CD4-positive, alpha-beta T cell treated with Interleukin-4 for 1 hour (primary cell): ENCODE results near the gene AGPAT1.
"Not testable (repeated sequence)": the region's sequence is repeated elsewhere in the genome, so short reads cannot be mapped to it uniquely, and the experiment has no call there.

ENCODE experiments used
- DNase-seq, 2 donors: peaks; one replicate each; pipeline ENCODE4 v3.0.0-alpha.2; 2020 to 2022

Gene AGPAT1, protein sequence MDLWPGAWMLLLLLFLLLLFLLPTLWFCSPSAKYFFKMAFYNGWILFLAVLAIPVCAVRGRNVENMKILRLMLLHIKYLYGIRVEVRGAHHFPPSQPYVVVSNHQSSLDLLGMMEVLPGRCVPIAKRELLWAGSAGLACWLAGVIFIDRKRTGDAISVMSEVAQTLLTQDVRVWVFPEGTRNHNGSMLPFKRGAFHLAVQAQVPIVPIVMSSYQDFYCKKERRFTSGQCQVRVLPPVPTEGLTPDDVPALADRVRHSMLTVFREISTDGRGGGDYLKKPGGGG

DNA sequence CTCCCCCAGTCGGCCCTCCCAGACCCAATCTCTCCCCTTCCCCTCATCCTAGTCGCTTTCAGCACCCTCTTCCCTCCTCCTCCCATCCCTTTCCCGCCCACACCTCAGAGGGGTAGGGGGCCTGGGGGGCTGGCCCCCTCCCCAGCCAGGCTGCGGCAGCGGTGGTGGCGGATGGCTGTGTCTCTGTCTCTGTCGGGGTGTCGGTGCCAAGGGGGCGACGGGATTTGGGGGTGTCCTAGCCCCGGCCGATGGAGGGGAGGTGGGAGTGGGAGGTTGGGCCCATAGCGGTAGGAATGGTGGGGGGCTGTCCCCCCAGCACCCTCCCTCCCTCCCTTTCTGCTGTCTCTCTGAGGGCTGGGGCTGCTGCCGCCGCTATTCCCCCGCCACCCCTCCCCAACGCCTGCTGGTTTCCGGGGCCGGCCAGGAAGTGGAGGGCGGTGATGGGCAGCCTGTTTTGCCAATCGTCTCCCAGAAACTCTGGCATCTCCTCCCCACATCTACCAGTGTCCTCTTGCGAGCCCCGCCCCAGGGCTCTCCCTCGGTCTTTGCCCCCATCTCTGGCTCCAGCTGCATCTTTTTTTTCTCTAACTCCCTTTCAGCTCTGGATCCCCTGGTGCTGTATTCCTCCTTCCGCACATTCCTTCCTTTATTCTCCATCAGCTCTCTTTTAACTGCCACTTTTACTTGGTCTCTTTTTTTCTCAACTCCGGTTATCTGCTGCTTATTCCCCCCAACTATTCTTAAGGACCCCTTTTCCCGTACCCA, at the start of gene AGPAT1:
AGPAT1 (minus strand) TSS at position 374 of the 765 bp plus-strand sequence. CDS start 4,588 bp downstream, outside the sequence.
- peak; percentile 96 to 97 for DNase-seq

DNA sequence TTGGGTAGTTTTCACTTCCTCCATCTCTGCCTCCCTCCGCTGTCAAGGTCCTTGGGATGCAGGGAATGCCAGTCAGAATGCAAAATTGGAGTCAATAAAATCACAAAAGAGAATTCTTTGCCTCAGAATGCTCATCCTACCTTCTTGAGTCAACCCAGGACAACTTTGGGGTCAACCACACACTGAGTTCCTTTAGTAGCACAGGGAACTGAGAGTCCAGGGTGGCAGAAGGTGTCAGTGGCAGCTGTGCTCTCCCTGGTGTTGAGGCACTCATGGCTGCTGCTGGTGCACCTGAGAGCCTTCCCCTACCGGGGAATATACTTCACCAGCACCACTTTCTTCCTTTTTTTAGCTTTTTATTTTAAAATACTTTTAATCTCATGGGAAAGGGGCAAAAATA, 48.8 kb upstream of the AGPAT1 start:
- no peak for DNase-seq

DNA sequence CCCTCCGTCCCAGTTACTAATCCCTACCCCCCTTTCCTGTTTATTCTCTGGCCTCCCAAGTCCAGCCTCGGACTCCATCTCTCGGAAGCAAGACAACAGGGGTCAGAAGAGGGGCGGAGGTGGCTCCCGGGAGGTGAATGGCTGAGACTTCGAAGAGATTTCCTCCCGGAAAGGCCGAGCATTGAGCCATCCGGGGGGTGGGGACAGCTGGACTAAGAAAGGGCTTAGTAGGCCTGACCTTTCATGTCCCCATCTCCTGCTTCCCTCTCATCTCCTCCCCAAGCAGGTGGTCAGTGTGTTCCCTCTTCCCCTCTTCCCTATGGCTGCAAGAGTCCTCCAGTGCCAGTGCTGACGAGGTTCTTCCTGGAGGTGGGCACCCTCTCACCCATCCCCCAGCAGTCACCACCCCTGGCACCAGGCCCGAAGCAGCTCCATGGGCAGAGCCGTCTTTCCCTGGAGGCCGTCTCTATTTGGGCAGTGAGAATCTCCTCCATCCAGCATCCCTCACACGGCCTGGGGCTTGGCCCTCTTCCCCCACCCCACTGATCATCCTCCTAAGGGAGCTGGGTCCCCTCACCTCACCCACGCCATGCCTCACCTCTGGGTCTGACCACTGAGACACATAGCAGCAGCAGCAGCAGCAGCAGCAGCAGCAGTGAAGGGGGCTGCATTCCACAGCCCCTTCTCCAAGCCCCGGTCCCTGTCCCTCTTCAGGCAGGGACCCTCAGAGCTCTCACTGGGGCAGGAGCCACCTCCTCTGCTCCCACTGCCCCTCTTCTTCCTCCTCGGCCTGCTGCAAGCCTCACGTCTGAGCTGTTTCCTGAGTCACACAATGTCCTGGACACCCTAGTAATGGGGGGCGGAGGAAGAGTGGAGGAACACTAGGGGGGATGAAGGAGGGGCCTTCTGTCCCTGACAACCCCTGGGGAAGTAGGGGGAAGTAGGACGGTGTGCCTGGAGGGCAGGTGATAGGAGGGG, 47.7 kb upstream of the AGPAT1 start, which contains the start of gene NOTCH4:
NOTCH4 (minus strand) TSS at position 810 of the 978 bp plus-strand sequence; CDS start at position 671, 139 bp downstream.
- DNase-seq, result no peak

DNA sequence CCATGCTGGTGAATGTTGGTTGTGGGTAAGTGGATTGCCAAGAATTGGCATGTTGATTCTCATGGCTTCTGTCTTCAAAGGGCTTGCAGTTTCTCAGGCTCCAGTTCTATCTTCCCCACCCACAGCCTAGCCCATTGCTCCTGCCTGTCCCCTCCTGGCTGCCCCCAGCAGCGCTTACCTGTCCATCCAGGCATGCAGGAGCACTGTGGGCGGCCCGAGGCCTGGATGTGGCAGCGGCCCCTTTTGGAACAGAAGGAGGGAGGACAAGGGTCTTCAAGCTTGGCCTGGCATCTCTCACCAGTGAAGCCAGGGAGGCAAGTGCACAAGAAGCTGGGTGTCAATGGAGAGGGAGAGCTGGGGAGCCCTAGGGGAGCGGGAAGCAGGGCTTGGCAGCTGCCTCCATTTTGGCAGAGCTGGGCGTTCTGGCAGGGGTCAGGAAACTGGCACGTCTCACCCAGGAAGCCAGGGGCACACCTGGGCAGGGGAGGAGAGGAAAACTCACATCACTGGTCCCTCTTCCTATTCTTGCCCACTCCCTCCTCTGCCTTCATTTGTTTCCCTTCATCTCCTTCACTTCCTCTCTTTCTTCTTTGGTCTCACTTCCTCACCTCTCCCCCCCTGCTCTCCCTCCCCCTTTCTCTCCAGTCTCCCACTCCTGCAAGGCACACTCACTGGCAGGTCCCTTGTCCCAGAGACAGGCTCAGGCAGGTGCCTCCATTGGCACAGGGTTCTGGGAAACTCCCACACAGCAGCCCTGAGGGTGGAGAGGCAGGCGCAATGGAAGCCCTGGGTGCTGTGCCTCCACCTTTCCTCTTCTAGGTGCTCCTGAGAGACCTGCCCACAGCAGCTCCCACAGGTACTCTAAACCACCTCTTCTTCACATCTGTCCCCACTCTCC, 46.7 kb upstream of the AGPAT1 start:
- no peak for DNase-seq

DNA sequence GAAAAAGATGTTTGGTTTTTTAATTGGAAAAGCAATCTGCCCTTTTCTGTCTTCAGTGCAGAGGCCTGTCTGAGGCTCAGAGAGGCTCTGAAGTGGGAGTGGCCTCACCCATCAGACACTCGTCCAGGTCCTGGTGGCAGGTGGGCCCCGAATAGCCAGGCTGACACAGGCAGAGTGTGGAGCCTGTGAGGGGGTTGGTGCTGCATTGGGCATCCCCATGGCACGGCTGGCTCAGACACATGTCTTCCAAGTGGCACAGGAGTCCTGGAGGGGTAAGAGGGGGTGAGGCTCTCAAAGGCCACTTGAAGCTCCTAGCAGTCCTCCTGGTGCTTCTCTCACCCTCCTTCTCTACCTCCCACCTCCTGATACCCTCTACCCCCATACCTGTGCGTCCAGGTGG, 44.1 kb upstream of the AGPAT1 start:
- no peak for DNase-seq

DNA sequence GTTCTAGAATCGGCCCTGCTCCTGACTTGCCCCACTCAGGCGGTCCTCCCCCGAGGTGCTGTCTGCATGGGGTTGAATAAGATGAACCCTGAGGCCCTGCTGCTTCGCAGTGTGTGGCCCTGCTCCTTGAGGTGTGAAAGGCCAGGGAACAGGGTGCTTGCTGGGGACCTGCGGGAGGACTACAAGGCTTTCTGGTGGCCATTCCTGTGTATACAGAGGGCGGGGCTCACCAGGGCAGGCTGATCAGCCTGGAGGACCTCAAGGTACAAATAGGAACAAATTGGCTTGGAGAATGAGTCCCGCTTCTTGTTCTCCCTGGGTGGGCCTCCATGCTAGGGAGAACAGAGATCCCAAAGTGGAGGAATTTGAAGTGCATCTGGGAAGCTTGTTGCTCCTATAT, 42.3 kb upstream of the AGPAT1 start:
- DNase-seq, result no peak

DNA sequence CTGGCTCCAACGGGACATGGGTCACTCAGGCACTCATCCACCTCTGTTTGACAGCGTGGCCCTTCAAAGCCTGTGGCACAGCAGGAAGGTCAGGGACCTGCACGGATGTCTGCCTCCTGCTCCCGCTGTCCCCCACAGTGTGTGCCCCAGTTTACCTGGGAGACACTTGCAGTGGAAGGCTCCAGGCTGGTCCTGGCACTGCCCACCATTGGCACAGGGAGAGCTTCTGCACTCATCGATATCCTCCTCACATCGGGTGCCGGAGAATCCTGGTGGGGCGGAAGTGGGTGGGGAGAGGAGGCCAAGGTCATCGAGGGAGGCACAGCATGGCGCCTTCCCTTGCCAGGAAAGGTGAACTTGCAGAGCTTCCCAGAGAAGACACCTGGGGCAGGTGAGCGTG, 41.1 kb upstream of the AGPAT1 start:
- DNase-seq, result no peak

DNA sequence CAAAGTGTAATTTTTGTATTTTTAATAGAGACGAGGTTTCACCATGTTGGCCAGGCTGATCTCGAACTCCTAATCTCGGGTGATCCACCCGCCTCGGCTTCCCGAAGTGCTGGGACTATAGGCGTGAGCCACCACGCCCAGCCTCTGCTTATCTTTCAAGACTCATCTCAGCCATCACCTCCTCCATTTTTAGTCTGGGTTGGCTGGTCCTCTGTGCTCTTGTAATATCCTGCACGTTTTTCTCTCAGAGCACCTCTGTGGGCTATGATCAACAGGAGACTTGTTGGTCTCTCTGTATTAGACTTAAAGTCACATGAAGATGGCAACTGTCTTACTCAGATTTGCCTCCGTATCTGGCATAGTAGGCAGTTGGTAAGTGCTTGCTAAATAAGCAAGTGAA, 40.4 kb upstream of the AGPAT1 start:
- DNase-seq, result no peak

DNA sequence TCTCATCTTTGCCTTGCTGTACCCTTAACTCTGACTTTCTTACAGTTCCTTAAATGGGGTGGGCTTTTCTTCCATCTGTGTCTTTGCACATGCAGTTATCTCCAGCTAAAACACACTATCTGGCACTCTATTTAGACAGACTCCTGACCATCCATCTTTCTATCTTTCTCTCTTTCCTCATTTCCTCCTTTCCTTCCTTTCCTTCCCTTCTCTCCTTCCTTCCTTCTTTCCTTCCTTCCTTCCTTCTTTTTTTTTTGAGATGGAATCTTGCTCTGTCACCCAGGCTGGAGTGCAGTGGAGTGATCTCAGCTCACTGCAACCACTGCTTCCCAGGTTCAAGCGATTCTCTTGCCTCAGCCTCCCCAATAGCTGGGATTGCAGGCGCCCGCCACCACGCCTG, 39.7 kb upstream of the AGPAT1 start:
- no peak for DNase-seq

DNA sequence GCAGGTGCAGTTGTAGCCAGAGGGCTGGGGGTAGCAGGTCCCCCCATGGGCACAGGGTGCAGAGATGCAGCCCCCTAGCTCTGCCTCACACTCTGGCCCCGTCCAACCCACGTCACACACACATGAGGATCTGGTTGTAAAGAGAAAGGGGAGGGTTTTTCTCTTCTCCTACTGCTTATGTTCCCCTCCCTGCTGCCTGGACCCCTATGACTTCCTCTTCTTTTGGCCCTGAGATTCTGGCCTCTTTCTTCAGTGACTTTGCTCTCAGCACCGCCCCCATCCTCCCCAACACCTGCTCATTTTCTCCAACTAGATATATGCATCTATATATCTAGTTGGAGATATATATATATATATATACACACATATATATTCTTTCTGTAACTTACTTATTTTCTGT, 38.2 kb upstream of the AGPAT1 start:
- no peak for DNase-seq

DNA sequence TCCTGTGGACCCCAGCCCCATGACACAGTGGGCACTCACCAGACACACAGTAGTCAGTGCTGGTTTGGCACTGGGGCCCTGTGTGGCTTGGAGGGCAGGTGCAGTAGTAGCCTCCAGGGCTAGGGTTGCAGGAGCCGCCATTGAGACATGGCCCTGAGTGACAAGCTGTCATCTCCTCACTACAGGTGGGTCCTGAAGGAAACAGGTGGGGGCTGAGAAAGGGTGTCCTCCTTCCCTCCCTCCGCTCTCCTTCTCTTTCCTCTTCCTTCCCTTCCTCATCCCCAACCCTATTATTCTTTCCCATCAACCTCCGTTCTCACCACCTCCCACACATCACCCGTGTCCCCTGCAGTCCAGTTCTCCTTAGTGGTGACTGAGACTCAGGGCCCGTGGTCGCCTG, 37.8 kb upstream of the AGPAT1 start:
- no peak for DNase-seq

DNA sequence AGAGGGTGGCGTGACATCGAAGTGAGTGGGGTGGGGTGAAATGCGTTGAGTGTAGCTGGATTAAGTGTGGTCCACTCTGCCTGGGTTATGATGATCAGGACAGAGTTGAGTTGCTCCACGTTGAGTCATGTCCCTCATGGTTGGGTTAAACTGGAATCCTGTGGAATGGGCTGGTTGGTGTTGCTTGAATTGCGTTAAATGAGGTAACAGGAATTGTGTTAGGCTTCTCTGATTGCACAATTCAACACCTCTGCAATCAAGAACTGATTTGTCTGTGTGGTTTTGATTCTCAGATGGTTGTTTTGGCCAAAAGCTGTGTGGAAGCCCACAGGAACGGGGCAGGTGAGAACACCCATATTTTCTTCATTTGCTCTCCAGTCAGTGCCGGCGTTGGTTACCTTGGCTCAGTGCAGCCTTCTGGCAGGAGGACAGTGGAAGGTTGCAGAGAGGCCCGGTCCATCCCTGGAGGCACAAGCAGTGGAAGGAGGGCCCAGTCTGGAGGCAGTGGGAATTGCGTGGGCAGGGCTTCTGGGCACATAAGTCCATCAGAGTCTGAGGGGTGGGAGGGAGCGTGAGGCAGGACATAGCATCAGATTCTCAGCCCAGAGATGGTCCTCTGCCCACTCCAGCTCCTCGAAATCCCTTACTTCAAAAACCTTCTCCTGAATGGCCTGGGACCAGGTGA, 36.3 kb upstream of the AGPAT1 start:
- no peak for DNase-seq

DNA sequence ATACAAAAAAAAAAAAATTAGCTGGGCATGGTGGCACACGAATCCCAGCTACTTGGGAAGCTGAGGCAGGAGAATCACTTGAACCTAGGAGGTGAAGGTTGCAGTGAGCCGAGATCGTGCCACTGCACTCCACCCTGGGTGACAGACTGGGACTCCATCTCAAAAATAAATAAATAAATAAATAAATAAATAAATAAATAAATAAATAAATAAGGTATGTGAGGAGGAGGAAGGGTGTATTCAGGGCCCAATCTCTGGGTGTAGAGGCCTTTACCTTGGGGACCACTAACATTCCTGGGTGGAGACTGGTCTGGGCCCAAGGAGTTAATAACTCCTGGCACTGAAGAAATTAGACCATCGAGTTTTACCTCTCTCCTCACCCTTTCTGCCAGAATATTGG, 35.5 kb upstream of the AGPAT1 start:
- DNase-seq, result not testable (repeated sequence)

DNA sequence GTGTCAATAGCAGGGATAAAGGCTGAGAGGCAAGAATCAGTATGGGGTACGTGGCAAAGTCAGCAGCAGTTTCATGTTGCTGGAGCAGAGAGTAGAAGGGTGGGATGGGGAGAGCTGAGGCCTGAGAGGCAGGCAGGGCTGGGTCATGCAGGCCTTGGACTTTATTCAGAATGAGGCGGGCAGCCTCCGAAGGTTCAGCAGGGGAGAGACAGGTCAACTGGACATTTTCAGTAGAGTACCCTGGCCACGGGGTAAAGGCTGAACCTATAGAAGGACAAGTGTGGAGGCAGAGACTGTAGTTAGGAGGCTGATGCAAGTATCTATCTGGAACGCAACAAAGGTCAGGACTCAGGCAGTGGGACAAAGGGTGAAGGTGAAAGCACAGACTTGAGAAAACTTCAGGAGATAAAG, 34.3 kb upstream of the AGPAT1 start:
- no peak for DNase-seq

DNA sequence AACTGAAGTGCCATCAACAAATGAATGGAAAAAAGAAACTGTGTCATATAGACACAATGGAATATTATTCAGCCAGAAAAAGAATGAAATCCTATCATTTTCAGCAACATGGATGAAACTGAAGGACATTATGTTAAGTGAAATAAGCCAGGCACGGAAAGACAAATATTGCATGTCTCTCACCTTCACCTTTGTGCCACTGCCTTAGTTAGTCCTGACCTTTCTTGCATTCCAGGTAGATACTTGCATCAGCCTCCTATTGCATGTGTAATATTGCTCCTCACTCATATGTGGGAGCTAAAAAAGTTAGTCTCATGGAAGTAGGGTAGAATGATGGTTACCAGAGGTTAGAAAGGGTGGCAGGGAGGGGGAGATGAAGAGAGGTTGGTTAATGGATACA, 33.1 kb upstream of the AGPAT1 start:
- no peak for DNase-seq

DNA sequence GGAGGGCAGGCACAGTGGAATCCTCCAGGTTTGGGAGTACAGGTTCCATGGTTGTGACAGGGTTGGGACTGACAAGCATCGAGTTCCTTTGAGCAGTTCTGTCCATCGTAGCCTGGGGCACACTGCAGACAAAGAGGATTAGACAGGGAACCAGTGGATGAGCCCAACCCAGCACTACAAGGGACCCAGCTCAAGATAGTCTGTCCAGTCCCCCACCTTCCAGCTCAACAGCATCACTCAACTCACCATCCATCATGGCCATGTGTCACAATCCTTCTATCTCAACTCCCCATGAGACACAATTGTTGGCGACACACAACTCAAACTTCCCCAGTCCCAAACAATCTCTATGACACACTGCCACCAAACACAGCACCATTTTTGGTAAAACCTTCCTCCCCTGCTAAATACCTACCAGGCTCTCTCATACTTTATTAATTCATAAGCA, 28.4 kb upstream of the AGPAT1 start:
- no peak for DNase-seq

DNA sequence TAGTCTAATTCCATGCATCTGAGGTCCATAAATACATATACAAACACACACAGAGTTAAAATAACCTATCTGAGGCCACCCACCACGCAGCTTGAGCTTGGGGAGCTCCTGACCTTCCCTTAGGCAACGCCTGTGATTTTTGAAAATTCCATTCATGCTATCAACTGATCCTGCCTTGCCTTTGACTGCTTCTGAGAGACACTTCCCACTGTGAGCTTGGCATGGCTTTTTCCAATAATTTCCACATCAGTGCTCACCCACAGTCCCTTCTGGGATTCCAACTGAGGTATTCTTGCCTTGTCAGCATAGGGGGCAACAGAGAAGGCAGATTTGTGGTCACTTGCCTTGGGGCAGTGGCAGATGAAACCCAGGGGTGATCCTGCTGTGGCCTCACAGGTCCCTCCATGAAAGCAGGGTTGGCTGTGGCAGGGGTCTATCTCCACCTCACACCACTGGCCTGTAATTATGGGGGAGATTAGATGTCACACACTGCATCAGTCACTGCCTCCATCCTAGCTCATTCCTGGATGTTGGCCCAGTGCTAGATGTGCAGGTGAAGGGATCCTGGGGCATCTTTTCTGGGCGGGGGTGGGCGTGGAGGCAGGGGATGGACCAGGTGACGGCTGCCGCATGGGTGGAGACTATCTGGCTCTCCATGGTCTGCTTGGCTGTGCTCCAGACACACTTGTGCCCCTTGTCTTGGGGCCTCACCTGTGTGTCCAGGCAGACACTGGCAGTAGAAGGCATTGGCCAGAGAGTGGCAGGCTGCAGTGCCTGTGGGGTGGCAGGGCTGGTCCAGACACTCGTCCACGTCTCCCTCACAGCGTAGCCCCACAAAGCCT, 27.8 kb upstream of the AGPAT1 start:
- DNase-seq, result no peak

DNA sequence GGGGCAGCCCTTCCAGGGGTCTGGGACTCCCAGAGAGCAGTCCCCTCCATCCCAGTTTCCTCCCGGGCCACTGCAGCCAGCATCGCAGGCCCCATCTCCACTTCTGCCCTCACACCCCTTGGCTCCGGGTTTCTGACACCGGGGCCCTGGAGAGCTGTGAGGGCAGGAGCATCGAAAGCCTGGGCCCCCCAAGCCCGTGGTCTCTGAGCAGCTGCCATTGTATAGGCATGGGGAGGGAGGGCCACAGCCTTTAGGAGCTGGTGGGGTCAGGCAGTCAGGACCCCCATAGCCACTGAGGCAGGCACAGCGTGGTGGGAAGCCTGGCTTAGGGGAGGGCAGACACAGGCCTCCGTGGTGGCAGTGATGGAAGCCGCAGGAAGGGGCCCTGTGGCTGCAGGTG, 26.3 kb upstream of the AGPAT1 start:
- DNase-seq, result no peak

DNA sequence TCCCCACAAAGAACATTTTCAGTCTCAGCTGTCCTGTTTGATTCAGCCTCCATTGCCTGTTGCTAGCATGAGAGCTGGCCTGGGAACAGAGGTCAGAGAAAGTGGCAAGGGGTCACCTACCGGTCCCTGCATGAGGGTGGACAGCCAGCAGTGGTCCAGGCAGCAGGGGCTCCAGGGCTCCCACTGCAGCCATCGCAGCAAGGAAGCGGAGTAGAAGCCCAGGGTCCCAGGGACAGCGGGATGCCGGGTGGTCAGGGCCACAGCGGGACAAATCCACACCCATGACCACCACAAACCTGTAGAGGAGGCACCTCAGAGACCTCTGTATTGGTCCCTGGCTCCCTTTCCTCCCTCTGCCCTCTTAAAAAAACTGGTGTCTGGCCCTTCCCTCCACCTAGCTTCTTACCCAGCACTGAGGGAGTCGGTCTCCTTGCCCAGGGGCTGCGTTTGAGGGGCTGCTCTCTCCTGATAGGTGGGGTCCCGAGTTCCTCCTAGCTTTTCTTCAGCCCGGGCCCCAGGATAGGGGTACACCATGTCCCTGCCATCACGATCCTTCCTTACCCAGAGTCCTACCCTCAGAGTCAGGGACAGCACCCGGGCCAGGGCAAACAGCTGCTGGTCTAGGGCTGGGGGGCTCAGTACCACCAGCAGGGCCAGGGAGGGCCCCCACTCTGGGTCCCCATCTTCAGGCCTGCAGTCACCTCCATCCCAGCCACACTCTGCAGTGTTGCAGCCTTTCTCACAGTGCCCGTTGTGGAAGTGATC, 25.0 kb upstream of the AGPAT1 start:
- DNase-seq, result no peak

DNA sequence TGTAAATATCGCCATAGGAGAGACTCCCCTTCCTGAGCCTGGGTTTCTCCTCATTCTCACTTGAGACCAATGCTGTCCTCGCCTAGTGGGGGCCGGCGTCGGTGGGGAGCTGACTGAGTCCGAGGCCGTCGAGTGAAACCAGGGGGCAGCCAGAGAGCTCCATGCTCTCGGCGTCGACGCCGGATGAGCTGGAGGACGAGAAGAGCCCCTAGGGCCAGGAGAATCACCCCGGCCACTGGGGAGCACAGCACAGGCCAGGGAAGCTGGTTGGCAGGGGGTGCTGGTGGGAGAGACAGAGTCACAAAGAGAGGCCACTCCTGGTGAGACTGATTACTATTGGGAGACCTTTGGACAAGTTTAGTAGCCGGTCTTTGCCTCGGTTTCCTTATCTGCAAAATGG, 23.0 kb upstream of the AGPAT1 start:
- DNase-seq, result no peak
